ENCODE measurements around the gene TMEM120A. TPM values are rescaled to one million over a fixed set of nuclear protein-coding genes. Genes with fewer than 3 reads are reported as not detected.
"Not testable (repeated sequence)": the region's sequence is repeated elsewhere in the genome, so short reads cannot be mapped to it uniquely, and the experiment has no call there.

TMEM120A gene
- polyA plus RNA-seq, 1 of the 3 experiments (the other 2 are of a cell fraction), result 59.8 TPM

DNA sequence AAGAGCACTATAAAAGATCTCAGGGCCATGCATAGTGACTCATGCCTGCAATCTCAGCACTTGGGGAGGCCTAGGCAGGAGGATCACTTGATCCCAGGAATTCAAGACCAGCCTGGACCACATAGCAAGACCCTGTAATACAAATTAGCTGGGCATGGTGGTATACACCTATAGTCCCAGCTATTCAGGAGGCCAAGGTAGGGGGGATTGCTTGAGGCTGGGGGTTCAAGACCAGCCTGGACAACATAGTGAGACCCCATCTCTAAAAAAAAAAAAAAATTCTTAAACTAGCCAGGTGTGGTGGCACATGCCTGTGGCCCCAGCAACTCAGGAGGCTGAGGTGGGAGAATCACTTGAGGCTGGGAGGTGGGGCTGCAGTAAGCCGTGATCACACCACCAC, 37.6 kb upstream of the TMEM120A start:
- no peak overlapping the region for H3K4me2 ChIP-seq
- no peaks in the 10 kb centered on the region for H3K9me3 ChIP-seq
- ChIA-PET POLR2A (no interaction called here), CTCF (interaction anchor here (2.2 to 8.4 kb wide), 2 partner anchors 11 to 166 kb away, joined by 5 to 70 read pairs; no protein-coding TSS in a partner anchor)
- H3K36me3 ChIP-seq (replicated peaks in 1 of 2; ENCODE audit: control insufficient read depth in 1 of 2, insufficient read depth in 2 of 2, low read length in 1 of 2), result peaks cover 0 to 9% of the 10 kb centered on the region in 2 experiments
- H2AFZ ChIP-seq (ENCODE audit: low read depth), result no peak overlapping the region
- WGBS (ENCODE audit: low lambda C conversion rate), result 89% methylated on average over 1 of the region's 1 CpG
- H4K20me1 ChIP-seq (ENCODE audit: insufficient read depth), result no peaks in the 10 kb centered on the region
- H3K79me2 ChIP-seq (ENCODE audit: insufficient read depth), result no peaks in the 10 kb centered on the region
- no peaks in the 10 kb centered on the region for H3K9me2 ChIP-seq
- no peak for TF ChIP-seq RAD21 (IDR thresholded peaks at IDR 0.05; ENCODE audit: low read length)
- no peak for TF ChIP-seq FOXJ3 (CRISPR knock-in tag; IDR thresholded peaks at IDR 0.05)
- no peak for TF ChIP-seq RXRA (IDR thresholded peaks at IDR 0.05; ENCODE audit: borderline replicate concordance, low read depth)
- no peak for TF ChIP-seq RFX5 (IDR thresholded peaks at IDR 0.05; ENCODE audit: low read length)
- TF ChIP-seq, protein P1, sequence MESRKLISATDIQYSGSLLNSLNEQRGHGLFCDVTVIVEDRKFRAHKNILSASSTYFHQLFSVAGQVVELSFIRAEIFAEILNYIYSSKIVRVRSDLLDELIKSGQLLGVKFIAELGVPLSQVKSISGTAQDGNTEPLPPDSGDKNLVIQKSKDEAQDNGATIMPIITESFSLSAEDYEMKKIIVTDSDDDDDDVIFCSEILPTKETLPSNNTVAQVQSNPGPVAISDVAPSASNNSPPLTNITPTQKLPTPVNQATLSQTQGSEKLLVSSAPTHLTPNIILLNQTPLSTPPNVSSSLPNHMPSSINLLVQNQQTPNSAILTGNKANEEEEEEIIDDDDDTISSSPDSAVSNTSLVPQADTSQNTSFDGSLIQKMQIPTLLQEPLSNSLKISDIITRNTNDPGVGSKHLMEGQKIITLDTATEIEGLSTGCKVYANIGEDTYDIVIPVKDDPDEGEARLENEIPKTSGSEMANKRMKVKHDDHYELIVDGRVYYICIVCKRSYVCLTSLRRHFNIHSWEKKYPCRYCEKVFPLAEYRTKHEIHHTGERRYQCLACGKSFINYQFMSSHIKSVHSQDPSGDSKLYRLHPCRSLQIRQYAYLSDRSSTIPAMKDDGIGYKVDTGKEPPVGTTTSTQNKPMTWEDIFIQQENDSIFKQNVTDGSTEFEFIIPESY (IDR thresholded peaks at IDR 0.05; ENCODE audit: borderline replicate concordance, low read depth), result no peak
- no peak for TF ChIP-seq POLR2AphosphoS5 (IDR thresholded peaks at IDR 0.05; ENCODE audit: low read depth, low read length)
- TF ChIP-seq ELF1 (IDR thresholded peaks at IDR 0.05), result no peak
- no peak overlapping the region for H3K4me3 ChIP-seq (ENCODE audit: low read depth in 2 of 2, low read length in 1 of 2)
- no peak overlapping the region for H3K27ac ChIP-seq (ENCODE audit: low read depth in 2 of 2, low read length in 1 of 2)
- H3K9ac ChIP-seq, result no peak overlapping the region
- H3K27me3 ChIP-seq (ENCODE audit: insufficient read depth), result no peaks in the 10 kb centered on the region
- no peak for DNase-seq
- no peaks in the 10 kb centered on the region; a peak in 1 of 4 replicates for H3K4me1 ChIP-seq (ENCODE audit: control insufficient read depth in 1 of 2, insufficient read depth in 2 of 2, low read depth in 1 of 2, low read length in 1 of 2)
- H3F3A ChIP-seq (replicated peaks; ENCODE audit: insufficient read depth), result no peaks in the 10 kb centered on the region

DNA sequence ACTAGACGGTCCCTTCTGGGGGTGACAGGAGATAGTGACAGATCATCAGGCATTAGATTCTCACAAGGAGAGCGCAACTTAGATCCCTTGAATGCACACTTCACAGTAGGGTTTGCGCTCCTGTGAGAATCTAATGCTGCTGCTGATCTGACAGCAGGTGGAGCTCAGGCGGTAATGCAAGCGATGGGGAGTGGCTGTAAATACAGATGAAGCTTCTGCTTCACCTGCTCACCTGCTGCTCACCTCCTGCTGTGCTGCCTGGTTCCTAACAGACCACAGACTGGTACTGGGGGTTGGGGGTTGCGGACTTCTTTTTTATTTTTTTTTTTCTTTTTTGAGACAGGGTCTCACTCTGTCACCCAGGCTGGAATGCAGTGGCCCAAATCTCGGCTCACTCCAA, 35.3 kb upstream of the TMEM120A start:
- H3K4me3 ChIP-seq (ENCODE audit: low read depth in 2 of 2, low read length in 1 of 2); H3K9me3 ChIP-seq; H3K79me2 ChIP-seq (ENCODE audit: insufficient read depth); H3K27ac ChIP-seq (ENCODE audit: low read depth in 2 of 2, low read length in 1 of 2); DNase-seq; H3K4me1 ChIP-seq (ENCODE audit: control insufficient read depth in 1 of 2, insufficient read depth in 2 of 2, low read depth in 1 of 2, low read length in 1 of 2); H4K20me1 ChIP-seq (ENCODE audit: insufficient read depth); H3K4me2 ChIP-seq; H3F3A ChIP-seq (replicated peaks; ENCODE audit: insufficient read depth); H3K9ac ChIP-seq; H2AFZ ChIP-seq (ENCODE audit: low read depth); H3K27me3 ChIP-seq (ENCODE audit: insufficient read depth); POLR2A ChIA-PET; H3K9me2 ChIP-seq: not testable (repeated sequence)
- CTCF ChIA-PET, result interaction anchor here (0.9 to 13.3 kb wide), 4 partner anchors 8 to 163 kb away, joined by 3 to 305 read pairs (median 37); partner anchors contain the start of gene MDH2
- WGBS (ENCODE audit: low lambda C conversion rate), result 92% methylated on average over 7 of the region's 7 CpGs
- H3K36me3 ChIP-seq (replicated peaks in 1 of 2; ENCODE audit: control insufficient read depth in 1 of 2, insufficient read depth in 2 of 2, low read length in 1 of 2), result peaks cover 0 to 18% of the 10 kb centered on the region in 2 experiments

DNA sequence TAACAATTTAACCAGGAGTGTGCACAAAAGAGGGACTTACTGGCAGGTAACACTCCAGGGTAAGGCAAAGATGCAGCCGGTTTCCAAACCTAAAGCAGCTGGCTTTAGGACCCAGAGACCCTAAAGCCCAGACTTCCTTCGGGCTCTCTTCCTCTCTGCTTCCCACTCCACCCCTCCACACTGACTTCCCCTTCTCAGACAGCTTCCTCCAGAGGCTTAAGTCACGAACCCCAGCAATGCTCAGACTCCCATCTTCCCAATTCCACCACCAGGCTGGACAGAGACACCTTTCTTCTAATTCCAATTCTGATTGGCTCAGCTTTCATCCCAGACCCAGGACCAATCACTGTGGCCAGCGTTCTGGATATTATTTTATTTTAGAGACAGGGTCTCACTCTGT, 28.6 kb upstream of the TMEM120A start:
- no peaks in the 10 kb centered on the region for H4K20me1 ChIP-seq (ENCODE audit: insufficient read depth)
- 67% methylated on average over 4 of the region's 4 CpGs for WGBS (ENCODE audit: low lambda C conversion rate)
- POLR2A ChIA-PET, result interaction anchor here (0.6 kb wide), 1 partner anchor 18 kb away, joined by 3 read pairs; no protein-coding TSS in a partner anchor
- no peaks in the 10 kb centered on the region for H3K9me2 ChIP-seq
- H3K79me2 ChIP-seq (ENCODE audit: insufficient read depth), result no peaks in the 10 kb centered on the region
- H2AFZ ChIP-seq (ENCODE audit: low read depth), result no peak overlapping the region
- H3K36me3 ChIP-seq (replicated peaks in 1 of 2; ENCODE audit: control insufficient read depth in 1 of 2, insufficient read depth in 2 of 2, low read length in 1 of 2), result peaks cover 15 to 46% of the 10 kb centered on the region in 2 experiments
- no peaks in the 10 kb centered on the region; a peak in 1 of 4 replicates for H3K4me1 ChIP-seq (ENCODE audit: control insufficient read depth in 1 of 2, insufficient read depth in 2 of 2, low read depth in 1 of 2, low read length in 1 of 2)
- no peaks in the 10 kb centered on the region for H3K27me3 ChIP-seq (ENCODE audit: insufficient read depth)
- no peak overlapping the region for H3K9ac ChIP-seq
- H3K27ac ChIP-seq (ENCODE audit: low read depth in 2 of 2, low read length in 1 of 2), result no peak overlapping the region
- no peak overlapping the region for H3K4me3 ChIP-seq (ENCODE audit: low read depth in 2 of 2, low read length in 1 of 2)
- CTCF ChIA-PET, result interaction anchor here (0.6 to 13.3 kb wide), 5 partner anchors 8 to 240 kb away, joined by 3 to 305 read pairs (median 4); partner anchors contain the start of gene TMEM120A
- DNase-seq, result no peak
- H3F3A ChIP-seq (replicated peaks; ENCODE audit: insufficient read depth), result no peaks in the 10 kb centered on the region
- no peaks in the 10 kb centered on the region for H3K9me3 ChIP-seq
- TF ChIP-seq, protein P2, sequence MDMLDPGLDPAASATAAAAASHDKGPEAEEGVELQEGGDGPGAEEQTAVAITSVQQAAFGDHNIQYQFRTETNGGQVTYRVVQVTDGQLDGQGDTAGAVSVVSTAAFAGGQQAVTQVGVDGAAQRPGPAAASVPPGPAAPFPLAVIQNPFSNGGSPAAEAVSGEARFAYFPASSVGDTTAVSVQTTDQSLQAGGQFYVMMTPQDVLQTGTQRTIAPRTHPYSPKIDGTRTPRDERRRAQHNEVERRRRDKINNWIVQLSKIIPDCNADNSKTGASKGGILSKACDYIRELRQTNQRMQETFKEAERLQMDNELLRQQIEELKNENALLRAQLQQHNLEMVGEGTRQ (IDR thresholded peaks at IDR 0.05; ENCODE audit: borderline replicate concordance, low read depth, low read length), result no peak
- TF ChIP-seq, protein P1 (IDR thresholded peaks at IDR 0.05; ENCODE audit: borderline replicate concordance, low read depth), result no peak
- no peak for TF ChIP-seq MXI1 (IDR thresholded peaks at IDR 0.05; ENCODE audit: low read depth, low read length)
- TF ChIP-seq GATA2 (CRISPR knock-in tag; IDR thresholded peaks at IDR 0.05), result no peak
- TF ChIP-seq, protein P3, sequence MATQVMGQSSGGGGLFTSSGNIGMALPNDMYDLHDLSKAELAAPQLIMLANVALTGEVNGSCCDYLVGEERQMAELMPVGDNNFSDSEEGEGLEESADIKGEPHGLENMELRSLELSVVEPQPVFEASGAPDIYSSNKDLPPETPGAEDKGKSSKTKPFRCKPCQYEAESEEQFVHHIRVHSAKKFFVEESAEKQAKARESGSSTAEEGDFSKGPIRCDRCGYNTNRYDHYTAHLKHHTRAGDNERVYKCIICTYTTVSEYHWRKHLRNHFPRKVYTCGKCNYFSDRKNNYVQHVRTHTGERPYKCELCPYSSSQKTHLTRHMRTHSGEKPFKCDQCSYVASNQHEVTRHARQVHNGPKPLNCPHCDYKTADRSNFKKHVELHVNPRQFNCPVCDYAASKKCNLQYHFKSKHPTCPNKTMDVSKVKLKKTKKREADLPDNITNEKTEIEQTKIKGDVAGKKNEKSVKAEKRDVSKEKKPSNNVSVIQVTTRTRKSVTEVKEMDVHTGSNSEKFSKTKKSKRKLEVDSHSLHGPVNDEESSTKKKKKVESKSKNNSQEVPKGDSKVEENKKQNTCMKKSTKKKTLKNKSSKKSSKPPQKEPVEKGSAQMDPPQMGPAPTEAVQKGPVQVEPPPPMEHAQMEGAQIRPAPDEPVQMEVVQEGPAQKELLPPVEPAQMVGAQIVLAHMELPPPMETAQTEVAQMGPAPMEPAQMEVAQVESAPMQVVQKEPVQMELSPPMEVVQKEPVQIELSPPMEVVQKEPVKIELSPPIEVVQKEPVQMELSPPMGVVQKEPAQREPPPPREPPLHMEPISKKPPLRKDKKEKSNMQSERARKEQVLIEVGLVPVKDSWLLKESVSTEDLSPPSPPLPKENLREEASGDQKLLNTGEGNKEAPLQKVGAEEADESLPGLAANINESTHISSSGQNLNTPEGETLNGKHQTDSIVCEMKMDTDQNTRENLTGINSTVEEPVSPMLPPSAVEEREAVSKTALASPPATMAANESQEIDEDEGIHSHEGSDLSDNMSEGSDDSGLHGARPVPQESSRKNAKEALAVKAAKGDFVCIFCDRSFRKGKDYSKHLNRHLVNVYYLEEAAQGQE (IDR thresholded peaks at IDR 0.05; ENCODE audit: low read depth, low read length), result no peak
- TF ChIP-seq TEAD4 (IDR thresholded peaks at IDR 0.05; ENCODE audit: borderline replicate concordance, insufficient read depth), result no peak
- TF ChIP-seq FOSL2 (IDR thresholded peaks at IDR 0.05; ENCODE audit: borderline replicate concordance, low read depth), result no peak
- H3K4me2 ChIP-seq, result no peak overlapping the region

Data from SK-N-SH (cell line).